Psoas muscle (tissue), 8 donors: Measurements from ENCODE around the gene GKN2. TPM values are rescaled to one million over a fixed set of nuclear protein-coding genes. Genes with fewer than 3 reads are reported as not detected.

Experiments
- ATAC-seq, 4 donors: fragments of 200-7000 bp; cut with Tn5 transposase; one replicate each; pipeline ENCODE4 v1.9.1; 2020; ENCODE audit warnings: moderate library complexity in 3 of 4, mild to moderate bottlenecking in 2 of 4
- DNase-seq, 2 donors: peaks; one replicate each; pipeline ENCODE4 v3.0.0-alpha.2; 2020
- H3K27ac ChIP-seq: fragments of 200-600 bp; one replicate; pipeline ENCODE4 v1.8.0; 2022
- H3K27me3 ChIP-seq, 3 donors: fragments of 200-600 bp in 1 of 3; one replicate each; pipeline versions ENCODE4 v1.6.1 to v1.8.0; 2013 to 2022; ENCODE audit warnings: low read length in 2 of 3, mild to moderate bottlenecking in 2 of 3, moderate library complexity in 1 of 3; ENCODE audit not compliant: insufficient read depth in 3 of 3
- H3K36me3 ChIP-seq, 2 donors: fragments of 200-600 bp in 1 of 2; one replicate each; pipeline versions ENCODE4 v1.6.1 to v1.8.0; 2013 to 2022; ENCODE audit warnings: low read depth in 1 of 2, mild to moderate bottlenecking in 1 of 2, moderate library complexity in 1 of 2; ENCODE audit not compliant: insufficient read depth in 1 of 2
- H3K4me1 ChIP-seq: fragments of 200-600 bp; one replicate; pipeline ENCODE4 v1.8.0; 2022
- H3K4me3 ChIP-seq: fragments of 200-600 bp; one replicate; pipeline ENCODE4 v1.8.0; 2022; ENCODE audit warnings: mild to moderate bottlenecking
- H3K9me3 ChIP-seq: fragments of 200-600 bp; one replicate; pipeline ENCODE4 v1.8.0; 2022
- CTCF ChIP-seq: fragments of 200-600 bp; IDR thresholded peaks from one replicate; pipeline ENCODE4 v1.8.0; 2022; ENCODE audit warnings: antibody characterized with exemption
- WGBS, 3 donors: extraction: QIAGEN DNeasy Blood & Tissue Kit; methylation state at CpG; one replicate each; pipeline versions ENCODE4 v1.1.6 to v1.1.7; 2013; 5-methylcytosine and 5-hydroxymethylcytosine counted together
- intact Hi-C, 2 donors: fragments of 100-400 bp; cut with DNase I; formaldehyde crosslinking; loops; one replicate each; pipeline versions ENCODE4 v1.11.0 to v1.14.2; 2022
- polyA plus RNA-seq, 3 donors: library from polyadenylated mRNA; stranded (reverse); fragments of 200-250 nt; gene quantifications; one replicate each; pipeline ENCODE4 v1.2.3, GENCODE V29; 2013
- total RNA-seq, 4 donors: library from RNA; stranded (reverse); fragmentation: NEBNext Ultra II Directional in 2 of 4; extraction: Animal tissue kit (Norgen Biotek cat#: 25700) in 2 of 4; gene quantifications; one replicate each; pipeline versions ENCODE4 v1.2.1 to v1.2.4, GENCODE V29; 2021 to 2023
- donor health status: healthy with polysubstance abuse.
- donor health status: DM: no; HTN: no; CAD: no; lungs with moderate emphysema.
- donor health status: Bipolar disorder and iron deficiency.
- donor health status: healthy.
- donor health status: DM: yes; HTN: yes; CAD: no.
- donor health status: DM: no; HTN: no; CAD: no.
- donor health status: DM: no; HTN: no; CAD: no.
- donor health status: DM: yes; HTN: yes; CAD: no.

Gene GKN2
- total and polyA plus RNA-seq, 7 donors: not detected

- no peak for ATAC-seq
- Histone ChIP-seq H3K4me1 (no peaks in the 10 kb centered on the region), H3K9me3 (no peaks in the 10 kb centered on the region), H3K36me3 (no peaks in the 10 kb centered on the region), H3K27me3 (no peaks in the 10 kb centered on the region), H3K27ac (no peak overlapping the region), H3K4me3 (no peak overlapping the region)
- 87 to 89% (median 88%) methylated on average over 7 of the region's 7 CpGs for WGBS, 3 donors
- TF ChIP-seq CTCF: no peak
- intact Hi-C loops: no loop called here
- DNase-seq: no peak
These were observed 41.0 kb upstream of the GKN2 start for GRCh38 chr2:68993660-68994059.

- Histone ChIP-seq H3K36me3 (no peaks in the 10 kb centered on the region), H3K27me3 (no peaks in the 10 kb centered on the region), H3K27ac (no peak overlapping the region), H3K4me1 (no peaks in the 10 kb centered on the region), H3K4me3 (no peak overlapping the region), H3K9me3 (no peaks in the 10 kb centered on the region)
- 70 to 93% (median 73%) methylated on average over 3 of the region's 3 CpGs for WGBS, 3 donors
- intact Hi-C loops: no loop called here
- no peak for ATAC-seq
- no peak for TF ChIP-seq CTCF
- DNase-seq: peak in 1 of 2 donors; percentile 26
These were observed 40.2 kb upstream of the GKN2 start for GRCh38 chr2:68992933-68993332.

DNA sequence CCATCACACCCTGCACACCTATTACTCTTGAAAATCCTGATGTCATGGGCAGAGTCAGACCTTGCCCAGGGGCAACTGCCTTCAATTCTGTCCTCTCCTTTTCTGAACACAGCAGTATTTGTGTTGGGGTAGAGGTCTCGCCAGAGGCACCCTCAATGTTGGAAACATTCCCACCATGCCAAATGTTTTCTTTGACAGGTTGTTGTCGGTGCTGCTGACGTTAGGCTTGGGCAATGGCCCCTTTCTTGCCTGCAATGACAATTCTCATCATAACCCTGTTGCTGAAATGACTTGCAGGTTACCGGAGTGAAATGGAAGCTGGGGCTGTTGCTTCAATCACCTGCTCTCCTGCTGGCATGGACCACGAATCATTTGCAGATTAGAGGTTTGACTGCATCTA lies 39.6 kb upstream of the GKN2 start:
- ATAC-seq (no peak), DNase-seq (no peak)
- Histone ChIP-seq H3K9me3 (no peaks in the 10 kb centered on the region), H3K4me3 (no peak overlapping the region), H3K4me1 (no peaks in the 10 kb centered on the region), H3K27me3 (no peaks in the 10 kb centered on the region), H3K36me3 (no peaks in the 10 kb centered on the region), H3K27ac (no peak overlapping the region)
- no peak for TF ChIP-seq CTCF
- 54 to 62% (median 59%) methylated on average over 5 of the region's 5 CpGs for WGBS, 3 donors
- intact Hi-C loops: no loop called here

DNA sequence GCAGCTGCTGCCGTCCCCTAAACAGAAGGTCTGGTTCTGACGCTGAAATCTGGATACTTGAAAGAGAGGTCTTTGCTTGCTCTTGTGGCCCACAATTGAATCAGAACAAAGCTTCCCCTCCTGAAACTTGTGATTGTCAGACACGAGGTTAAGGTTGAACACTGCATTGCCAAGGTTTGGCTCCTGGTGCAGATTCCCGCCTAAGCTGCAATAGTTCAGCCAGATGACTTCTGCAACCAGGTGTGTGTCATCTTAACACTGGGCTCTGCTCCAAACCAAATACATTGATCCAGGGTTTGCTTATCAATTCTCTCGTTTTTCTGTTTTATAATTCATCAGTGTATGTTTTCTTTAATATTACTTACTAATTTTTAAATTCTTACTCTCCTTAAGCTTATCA lies 36.3 kb upstream of the GKN2 start:
- no peaks in the 10 kb centered on the region for H3K27me3 ChIP-seq
- DNase-seq (no peak), ATAC-seq (no peak)
- TF ChIP-seq CTCF: no peak
- H3K4me1 ChIP-seq: no peaks in the 10 kb centered on the region
- WGBS, 3 donors: 47 to 59% (median 51%) methylated on average over 5 of the region's 5 CpGs
- H3K27ac ChIP-seq: no peak overlapping the region
- intact Hi-C loops: no loop called here
- no peak overlapping the region for H3K4me3 ChIP-seq
- H3K36me3 ChIP-seq: no peaks in the 10 kb centered on the region
- H3K9me3 ChIP-seq: no peaks in the 10 kb centered on the region

DNA sequence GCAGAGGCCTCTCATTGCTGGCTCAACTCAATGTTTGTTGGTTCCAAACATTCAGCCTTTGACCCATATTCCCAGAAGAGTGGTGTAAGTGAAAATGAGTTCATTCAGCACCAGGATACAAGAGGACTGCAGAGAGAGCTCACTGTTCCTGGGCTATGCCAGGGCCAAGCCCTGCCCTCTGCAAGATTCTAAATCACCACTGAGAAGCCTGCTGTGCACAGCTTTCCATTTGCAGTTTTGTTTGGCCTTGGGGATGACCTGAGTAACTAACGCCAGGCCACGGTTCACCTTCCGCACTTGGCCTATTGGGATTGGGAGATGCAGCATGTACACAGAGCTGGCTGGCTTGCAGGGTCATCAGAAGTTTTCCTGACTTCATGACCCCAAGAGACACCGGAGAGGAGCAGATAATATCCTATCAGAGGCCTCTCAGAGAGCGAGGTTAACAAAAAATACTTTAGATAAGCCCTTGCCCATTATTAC lies 34.4 kb upstream of the GKN2 start:
- no peak for TF ChIP-seq CTCF
- H3K4me3 ChIP-seq: no peak overlapping the region
- H3K27ac ChIP-seq: no peak overlapping the region
- intact Hi-C loops: no loop called here
- ATAC-seq (no peak), DNase-seq (peak in 1 of 2 donors; percentile 16)
- WGBS, 3 donors: 73 to 77% (median 74%) methylated on average over 5 of the region's 5 CpGs
- H3K36me3 ChIP-seq: no peaks in the 10 kb centered on the region
- no peaks in the 10 kb centered on the region for H3K27me3 ChIP-seq
- H3K9me3 ChIP-seq: no peaks in the 10 kb centered on the region
- no peaks in the 10 kb centered on the region for H3K4me1 ChIP-seq
